Thoracic aorta (tissue), 2 donors: ENCODE data around the gene FPR2. TPM values are rescaled to one million over a fixed set of nuclear protein-coding genes. Genes with fewer than 3 reads are reported as not detected.

Experiments used
- ATAC-seq: fragments of 150-250 bp; one replicate; pipeline ENCODE4 v1.8.0; 2017; ENCODE audit warnings: low read depth; ENCODE audit not compliant: insufficient number of reproducible peaks, low FRiP score
- DNase-seq: peaks from one replicate; pipeline ENCODE4 v3.0.0-alpha.2; 2020; ENCODE audit warnings: low spot score
- H3K27ac ChIP-seq, 2 donors: fragments of 200-600 bp; sonication (generic); 1 replicate in 1 of 2; 2 replicates in 1 of 2; pipeline ENCODE4 v1.5.1; 2016; ENCODE audit warnings: mild to moderate bottlenecking in 2 of 2, moderate library complexity in 2 of 2
- H3K27me3 ChIP-seq: fragments of 200-600 bp; sonication (generic); replicated peaks from 2 replicates; pipeline ENCODE4 v1.6.0; 2016; ENCODE audit warnings: mild to moderate bottlenecking; ENCODE audit not compliant: insufficient read depth
- H3K36me3 ChIP-seq: fragments of 200-600 bp; sonication (generic); one replicate; pipeline ENCODE4 v1.5.1; 2016
- H3K4me1 ChIP-seq, 2 donors: fragments of 200-600 bp; sonication (generic); 1 replicate in 1 of 2; 2 replicates in 1 of 2; pipeline versions ENCODE4 v1.5.1 to v1.6.0; 2016; ENCODE audit warnings: low read depth in 2 of 2, mild to moderate bottlenecking in 1 of 2; ENCODE audit not compliant: control insufficient read depth in 1 of 2
- H3K4me3 ChIP-seq: fragments of 200-600 bp; sonication (generic); 2 replicates; pipeline ENCODE4 v1.5.1; 2016; ENCODE audit warnings: mild to moderate bottlenecking
- H3K9me3 ChIP-seq: fragments of 200-600 bp; sonication (generic); 2 replicates; pipeline ENCODE4 v1.5.1; 2016
- CTCF ChIP-seq: fragments of 200-600 bp; sonication (generic); IDR thresholded peaks from one replicate; pipeline ENCODE4 v1.5.1; 2019; ENCODE audit warnings: antibody characterized with exemption
- total RNA-seq, 2 donors: library from RNA; depleted of rRNA; stranded (reverse); fragments of >200 nt; gene quantifications; one replicate each; pipeline versions ENCODE4 v1.1.0 to v1.2.3, GENCODE V29; 2016

The FPR2 gene
- total RNA-seq, 2 donors from 2014 or later, result 2.2 to 5.9 TPM

DNA sequence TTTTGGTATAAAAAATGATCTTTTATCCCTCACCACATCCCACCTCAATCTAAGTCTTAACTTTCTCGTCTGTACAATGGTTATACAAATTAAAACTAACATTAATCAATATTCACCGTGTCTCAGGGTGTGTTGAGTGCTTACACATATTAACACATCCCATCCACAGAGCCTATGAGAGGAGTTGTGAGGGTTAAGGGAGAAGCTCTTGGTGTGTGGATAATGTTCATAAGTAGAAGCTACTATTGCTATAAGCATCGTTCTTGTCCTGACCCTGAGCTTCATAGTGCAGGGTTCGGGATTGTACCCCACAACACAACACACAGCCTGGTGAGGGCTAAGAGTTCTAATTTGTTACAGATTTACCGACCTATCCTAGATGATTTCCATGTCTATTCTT lies 36.5 kb downstream of the FPR2 start:
- no peaks in the 10 kb centered on the region for H3K9me3 ChIP-seq
- peak overlapping the region; percentile 52 for H3K4me3 ChIP-seq
- peaks cover 9 to 15% of the 10 kb centered on the region in 2 donors for H3K4me1 ChIP-seq
- DNase-seq (no peak), ATAC-seq (no peak)
- H3K27me3 ChIP-seq, result no peaks in the 10 kb centered on the region
- no peak overlapping the region for H3K27ac ChIP-seq
- no peaks in the 10 kb centered on the region for H3K36me3 ChIP-seq
- no peak for TF ChIP-seq CTCF

DNA sequence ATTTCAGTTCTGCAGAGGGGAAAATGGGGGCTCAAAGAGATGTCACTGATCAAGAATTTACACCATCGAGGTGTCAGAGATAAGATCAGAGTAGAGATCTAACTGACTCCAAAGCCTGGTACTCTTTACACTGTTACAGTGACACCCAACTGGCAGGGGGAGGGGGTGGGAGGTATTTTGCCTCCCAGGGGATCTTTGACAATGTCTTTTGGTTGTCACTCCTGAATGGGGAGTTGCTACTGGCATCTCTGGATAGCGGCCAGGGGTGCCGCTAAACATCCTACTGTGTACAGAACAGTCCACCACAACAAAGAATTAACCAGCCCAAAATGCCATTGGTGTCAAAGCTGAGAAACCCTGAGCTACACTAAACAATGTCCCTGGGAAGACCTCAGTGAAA lies 37.1 kb downstream of the FPR2 start:
- ATAC-seq, result no peak
- H3K27me3 ChIP-seq, result no peaks in the 10 kb centered on the region
- no peaks in the 10 kb centered on the region for H3K36me3 ChIP-seq
- no peak for TF ChIP-seq CTCF
- no peaks in the 10 kb centered on the region for H3K9me3 ChIP-seq
- no peak for DNase-seq
- peaks cover 9 to 15% of the 10 kb centered on the region in 2 donors for H3K4me1 ChIP-seq
- H3K27ac ChIP-seq, result peak overlapping the region in 1 of 2 donors; percentile 72
- no peak overlapping the region for H3K4me3 ChIP-seq

DNA sequence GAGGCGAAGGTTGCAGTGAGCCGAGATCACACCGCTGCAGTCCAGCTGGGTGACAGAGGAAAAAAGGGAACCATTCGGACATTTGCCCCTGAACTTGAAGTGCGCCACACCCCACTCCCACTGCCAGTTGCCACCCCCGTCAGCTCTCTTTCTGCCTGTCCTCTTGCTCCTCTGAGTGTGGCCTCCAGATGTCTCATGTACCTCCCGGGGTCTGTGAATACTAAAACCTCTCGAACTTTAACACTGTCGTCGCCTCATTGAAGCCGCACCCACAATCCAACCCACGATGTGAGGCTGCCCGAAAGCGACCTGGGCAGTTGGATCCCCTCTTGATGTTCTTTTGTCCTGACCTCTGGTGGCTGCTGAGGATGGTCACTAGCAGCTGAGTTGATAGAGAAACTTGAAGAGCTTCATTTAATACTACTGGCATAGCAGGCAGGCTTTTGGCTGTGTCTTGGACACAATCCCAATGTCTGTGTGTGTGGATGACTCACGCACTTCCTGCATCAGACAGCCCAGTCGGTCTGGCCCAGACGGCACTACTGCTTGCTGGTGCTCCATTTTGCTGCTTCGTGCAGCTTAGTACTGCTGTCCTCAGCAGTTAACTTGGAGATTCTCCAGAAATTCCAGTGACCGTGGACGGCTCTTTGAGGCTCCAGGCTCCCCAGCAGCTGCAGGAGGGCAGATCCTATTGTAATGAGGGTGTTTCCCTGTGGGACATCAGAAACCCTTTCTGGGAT lies 38.2 kb downstream of the FPR2 start:
- Histone ChIP-seq H3K27ac (peak overlapping the region in 1 of 2 donors; percentile 72), H3K4me1 (peaks cover 9 to 15% of the 10 kb centered on the region in 2 donors), H3K4me3 (peak overlapping the region; percentile 29), H3K27me3 (no peaks in the 10 kb centered on the region), H3K9me3 (no peaks in the 10 kb centered on the region), H3K36me3 (no peaks in the 10 kb centered on the region)
- no peak for TF ChIP-seq CTCF
- ATAC-seq (peak; percentile 83), DNase-seq (peak; percentile 71)

DNA sequence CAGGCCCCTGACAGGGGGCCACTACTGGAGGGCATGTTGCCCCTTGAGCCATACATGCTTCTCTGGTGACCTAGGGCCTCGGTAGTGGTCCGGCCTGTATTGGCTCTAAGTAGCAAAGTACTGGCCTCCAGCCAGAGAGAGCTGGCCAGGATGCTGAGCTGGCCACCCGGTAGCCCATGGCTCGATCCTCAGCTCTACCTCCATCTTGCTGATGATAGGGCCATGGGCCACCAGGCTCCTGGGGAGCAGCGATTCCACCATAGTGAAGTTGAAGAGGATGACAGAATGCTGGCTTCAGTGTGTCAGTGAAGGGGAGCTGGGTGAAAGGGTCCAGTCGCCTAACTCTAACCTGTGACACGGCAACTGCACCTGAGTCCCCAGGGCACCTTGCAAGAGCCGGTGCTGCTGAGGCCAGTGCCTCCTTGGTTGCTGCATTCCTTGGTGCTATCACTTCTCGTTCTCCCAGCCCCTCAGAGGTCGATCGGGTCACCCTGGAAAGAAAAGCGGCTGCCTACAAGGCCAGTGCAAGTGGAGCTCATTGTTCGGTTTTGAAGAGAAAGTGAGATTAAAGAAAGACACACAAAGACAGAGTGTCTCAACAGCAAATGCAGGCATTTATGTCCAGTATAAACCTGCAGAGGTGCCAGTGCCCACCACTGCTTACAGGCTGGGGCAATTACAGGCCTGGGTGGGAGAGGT lies 38.9 kb downstream of the FPR2 start:
- no peak for TF ChIP-seq CTCF
- ATAC-seq, result no peak
- Histone ChIP-seq H3K27me3 (no peaks in the 10 kb centered on the region), H3K9me3 (no peaks in the 10 kb centered on the region), H3K4me3 (peak overlapping the region; percentile 29), H3K36me3 (no peaks in the 10 kb centered on the region), H3K27ac (peak overlapping the region in 1 of 2 donors; percentile 72), H3K4me1 (peaks cover 9 to 15% of the 10 kb centered on the region in 2 donors)
- no peak for DNase-seq

DNA sequence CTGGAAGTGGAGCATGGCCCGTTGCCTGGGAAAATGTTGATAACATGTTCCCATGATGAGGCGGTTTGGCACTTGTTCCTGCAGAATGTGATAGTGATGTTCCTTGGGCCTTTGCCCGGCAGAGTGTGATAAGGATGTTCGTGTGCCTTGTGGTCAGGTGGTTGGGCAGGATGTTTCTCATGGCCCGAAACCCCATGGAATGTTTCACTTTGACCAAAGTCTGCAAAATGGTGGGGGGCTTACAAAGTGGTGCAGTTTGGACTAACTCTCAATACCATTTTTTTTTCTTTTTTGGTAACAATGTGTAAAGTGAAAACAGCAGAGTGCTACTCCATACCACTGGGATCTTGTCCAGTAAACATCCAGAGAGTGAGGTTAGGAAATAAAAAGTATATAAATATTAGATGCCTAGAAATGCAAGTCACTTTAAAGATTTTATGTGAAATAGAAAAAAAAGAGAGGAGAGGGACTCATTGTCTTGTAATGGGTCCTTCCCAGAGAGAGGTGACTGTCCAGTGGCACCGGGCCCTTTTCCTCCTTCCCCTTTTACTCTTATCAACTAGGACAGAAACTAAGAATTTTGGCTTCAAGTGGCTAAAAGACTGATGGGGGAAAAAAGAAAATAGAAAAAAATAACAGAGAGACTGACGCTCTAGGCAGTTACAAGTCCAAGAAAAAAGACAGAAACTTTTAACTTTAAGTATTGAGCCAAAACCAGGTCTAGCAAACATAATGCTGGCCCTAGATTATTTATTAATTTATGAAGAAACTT lies 39.7 kb downstream of the FPR2 start:
- no peaks in the 10 kb centered on the region for H3K27me3 ChIP-seq
- ATAC-seq, result no peak
- no peak overlapping the region for H3K4me3 ChIP-seq
- no peak for DNase-seq
- TF ChIP-seq CTCF, result no peak
- H3K27ac ChIP-seq, result peak overlapping the region in 1 of 2 donors; percentile 72
- H3K36me3 ChIP-seq, result no peaks in the 10 kb centered on the region
- H3K4me1 ChIP-seq, result peaks cover 9 to 15% of the 10 kb centered on the region in 2 donors
- H3K9me3 ChIP-seq, result no peaks in the 10 kb centered on the region
